Fibroblast of pulmonary artery (primary cell): ENCODE results near the gene C11orf24.

Experiments used
- DNase-seq: peaks from one replicate; pipeline ENCODE4 v3.0.0-alpha.2; 2010; ENCODE audit warnings: low read depth
- H3K4me3 ChIP-seq: replicated peaks from 2 replicates; pipeline ENCODE4 v1.5.1; 2011; ENCODE audit warnings: low read depth, mild to moderate bottlenecking, control low read depth, low read length, moderate library complexity
- TF ChIP-seq, protein P1 (sequence below): IDR thresholded peaks from 2 replicates; pipeline ENCODE4 v1.5.1; 2011; ENCODE audit warnings: mild to moderate bottlenecking, control low read depth, low read length, inconsistent platforms; ENCODE audit errors: missing control alignments

C11orf24 gene

DNA sequence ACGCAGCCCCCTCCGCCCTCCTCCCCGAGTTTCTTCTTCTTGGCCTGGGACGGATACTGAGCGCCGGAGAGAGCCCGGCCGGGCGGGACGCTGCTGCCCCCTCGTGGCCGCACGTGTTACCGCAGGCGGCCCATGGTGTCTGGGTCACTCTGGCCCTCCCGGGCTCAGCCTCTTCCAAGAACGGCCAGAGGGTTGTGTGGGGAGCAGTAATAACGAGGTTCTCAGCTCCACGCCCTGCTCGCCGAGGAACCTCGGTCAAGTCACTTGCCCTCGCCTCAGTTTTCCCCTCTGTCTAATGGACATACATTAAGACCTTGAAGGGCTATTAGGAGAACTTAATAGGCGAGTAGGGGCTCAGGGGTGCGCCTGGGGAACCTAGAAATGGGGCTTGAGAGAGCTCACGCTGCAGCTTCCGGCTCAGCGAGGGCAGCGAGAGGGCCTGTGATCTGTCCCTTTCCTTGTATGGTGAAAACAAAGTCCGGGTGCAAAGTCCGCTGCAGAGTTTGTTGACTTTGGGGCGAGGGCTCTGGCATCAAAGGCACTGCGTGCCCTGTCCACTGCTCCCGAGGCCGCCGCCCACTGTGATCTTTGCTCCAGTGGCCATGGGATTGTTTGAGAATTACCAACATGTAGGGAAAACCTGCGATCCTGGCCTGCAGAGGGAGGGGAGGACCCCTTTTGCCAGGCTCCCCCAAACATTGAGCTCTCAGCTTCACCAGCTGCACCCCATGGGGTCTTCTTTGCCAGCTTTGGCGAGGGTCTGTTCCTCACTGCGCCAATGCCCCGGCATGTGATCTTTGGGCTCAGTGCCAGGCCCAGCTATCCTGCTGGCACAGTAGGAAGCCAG lies 26.3 kb upstream of the C11orf24 start:
- peak; percentile 68 for DNase-seq
- no peak overlapping the region for H3K4me3 ChIP-seq
- TF ChIP-seq, protein P1, sequence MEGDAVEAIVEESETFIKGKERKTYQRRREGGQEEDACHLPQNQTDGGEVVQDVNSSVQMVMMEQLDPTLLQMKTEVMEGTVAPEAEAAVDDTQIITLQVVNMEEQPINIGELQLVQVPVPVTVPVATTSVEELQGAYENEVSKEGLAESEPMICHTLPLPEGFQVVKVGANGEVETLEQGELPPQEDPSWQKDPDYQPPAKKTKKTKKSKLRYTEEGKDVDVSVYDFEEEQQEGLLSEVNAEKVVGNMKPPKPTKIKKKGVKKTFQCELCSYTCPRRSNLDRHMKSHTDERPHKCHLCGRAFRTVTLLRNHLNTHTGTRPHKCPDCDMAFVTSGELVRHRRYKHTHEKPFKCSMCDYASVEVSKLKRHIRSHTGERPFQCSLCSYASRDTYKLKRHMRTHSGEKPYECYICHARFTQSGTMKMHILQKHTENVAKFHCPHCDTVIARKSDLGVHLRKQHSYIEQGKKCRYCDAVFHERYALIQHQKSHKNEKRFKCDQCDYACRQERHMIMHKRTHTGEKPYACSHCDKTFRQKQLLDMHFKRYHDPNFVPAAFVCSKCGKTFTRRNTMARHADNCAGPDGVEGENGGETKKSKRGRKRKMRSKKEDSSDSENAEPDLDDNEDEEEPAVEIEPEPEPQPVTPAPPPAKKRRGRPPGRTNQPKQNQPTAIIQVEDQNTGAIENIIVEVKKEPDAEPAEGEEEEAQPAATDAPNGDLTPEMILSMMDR: peak; percentile 82

DNA sequence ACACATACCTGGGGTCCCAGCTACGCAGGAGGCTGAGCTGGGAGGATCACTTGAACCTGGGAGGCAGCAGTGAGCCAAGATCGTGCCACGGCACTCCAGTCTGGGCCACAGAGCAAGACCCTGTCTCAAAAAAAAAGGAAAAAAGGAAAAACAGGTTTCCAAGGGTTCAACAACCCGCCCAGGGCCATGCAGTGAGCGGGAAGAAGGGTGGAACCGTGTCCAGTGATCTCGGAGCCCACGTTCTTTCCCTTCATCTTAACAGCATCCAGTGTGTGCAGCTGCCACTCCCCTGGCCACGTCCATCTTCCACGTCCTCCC lies 25.7 kb upstream of the C11orf24 start:
- H3K4me3 ChIP-seq: no peak overlapping the region
- no peak for DNase-seq
- TF ChIP-seq, protein P1: no peak

DNA sequence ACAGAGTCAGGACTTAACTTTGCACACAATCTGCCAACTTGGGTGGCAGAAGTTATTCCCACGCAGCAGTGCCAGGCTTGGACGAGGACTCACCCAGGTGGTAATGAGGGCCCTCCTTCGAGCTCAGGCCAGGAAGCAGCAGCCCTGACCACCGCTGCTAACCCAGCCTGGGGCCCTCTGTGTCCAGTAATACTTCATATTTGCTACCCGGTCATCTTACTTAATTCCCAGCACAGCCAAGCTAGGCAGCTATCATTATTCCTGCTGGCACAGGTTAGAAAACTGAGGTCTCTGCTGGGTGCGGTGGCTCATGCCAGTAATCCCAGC lies 25.2 kb upstream of the C11orf24 start:
- TF ChIP-seq, protein P1: no peak
- no peak overlapping the region for H3K4me3 ChIP-seq

DNA sequence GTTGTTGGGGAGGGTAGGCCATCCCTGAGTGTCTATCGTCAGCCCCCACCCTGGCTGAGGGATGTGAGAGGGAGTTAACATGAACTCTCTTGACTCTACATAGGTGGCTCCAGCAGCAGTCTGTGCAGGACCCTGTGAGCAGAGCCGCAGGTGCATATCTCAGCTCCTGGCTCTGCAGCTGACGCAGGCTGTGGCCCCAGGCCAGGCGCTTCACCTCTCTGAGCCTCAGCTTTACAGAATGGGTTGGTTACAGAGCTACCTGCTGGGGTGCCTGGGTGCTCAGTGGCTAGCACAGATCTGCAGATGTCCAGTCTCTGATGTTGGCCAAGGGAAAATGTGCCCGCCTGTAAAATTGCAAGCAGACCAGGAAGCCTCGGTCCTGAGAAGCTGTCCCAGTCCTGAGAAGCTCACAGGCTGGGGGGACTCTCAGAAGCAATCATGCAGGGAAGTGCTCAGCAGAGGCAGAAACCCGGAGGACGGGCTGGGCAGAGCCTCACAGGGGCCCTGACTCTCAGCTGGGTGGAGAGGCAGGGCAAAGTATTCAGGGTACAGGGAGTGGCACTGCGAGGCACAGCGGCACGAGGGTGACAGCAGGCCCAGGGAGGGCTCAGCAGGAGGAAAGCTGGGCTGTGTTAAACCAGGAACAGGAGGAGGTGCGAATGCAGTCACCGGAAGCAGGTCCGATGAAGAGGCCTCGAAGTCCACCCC lies 24.7 kb upstream of the C11orf24 start:
- TF ChIP-seq, protein P1: no peak
- no peak overlapping the region for H3K4me3 ChIP-seq
- no peak for DNase-seq

More for the DNA sequence above, 25.2 kb upstream of the C11orf24 start:
- no peak for DNase-seq

DNA sequence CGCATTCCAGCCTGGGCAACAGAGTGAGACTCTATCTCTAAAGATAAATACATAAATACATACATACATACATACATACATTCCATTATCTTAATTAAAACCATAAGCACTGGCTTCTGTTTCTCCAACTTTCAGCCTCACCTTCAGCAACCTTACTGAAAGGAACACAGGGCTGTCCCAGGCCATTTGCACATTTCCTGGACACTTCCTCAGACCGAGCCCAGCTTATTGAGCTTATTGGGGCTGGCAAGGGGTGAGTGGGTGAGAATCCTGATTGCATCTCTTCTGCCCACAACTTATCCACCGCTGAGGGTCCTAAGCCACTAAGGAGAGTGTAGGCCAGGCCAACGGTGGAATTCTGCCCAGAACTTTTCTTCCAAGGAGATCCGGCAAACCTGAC lies 24.2 kb upstream of the C11orf24 start:
- TF ChIP-seq, protein P1: no peak
- no peak for DNase-seq
- H3K4me3 ChIP-seq: no peak overlapping the region

DNA sequence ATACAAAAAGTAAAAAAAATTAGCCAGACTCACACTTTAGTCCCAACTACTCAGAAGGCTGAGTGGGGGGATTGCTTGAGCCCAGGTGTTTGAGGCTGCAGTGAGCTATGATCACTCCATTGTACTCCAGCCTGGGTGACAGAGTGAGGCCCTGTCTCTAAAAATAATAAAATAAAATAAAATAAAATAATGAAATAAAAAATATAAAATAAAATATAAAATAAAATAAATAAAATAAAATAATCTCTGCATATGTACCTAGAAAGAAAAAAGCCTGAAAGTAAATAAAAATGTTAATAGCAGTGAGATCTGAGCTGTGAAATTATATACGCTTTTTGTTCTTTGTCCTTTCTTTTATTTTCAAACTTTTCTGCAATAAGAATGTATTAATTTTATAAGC lies 23.5 kb upstream of the C11orf24 start:
- TF ChIP-seq, protein P1: no peak

More for the DNA sequence above, 23.5 kb upstream of the C11orf24 start:
- no peak overlapping the region for H3K4me3 ChIP-seq
- no peak for DNase-seq
